GM23248 (cell line): ENCODE measurements around the gene PEAK3. TPM values are rescaled to one million over a fixed set of nuclear protein-coding genes. Genes with fewer than 3 reads are reported as not detected.

Experiments used
- DNase-seq: peaks from one replicate; pipeline ENCODE4 v3.0.0-alpha.2; 2015
- H2AFZ ChIP-seq: fragments of 200-600 bp; sonication (generic); 2 replicates; pipeline ENCODE4 v1.6.1; 2016; ENCODE audit warnings: antibody characterized with exemption
- H3F3A ChIP-seq: fragments of 200-600 bp; sonication (generic); 2 replicates; pipeline ENCODE4 v1.6.1; 2016; ENCODE audit warnings: mild to moderate bottlenecking, antibody characterized with exemption, mixed run types; ENCODE audit not compliant: insufficient read depth
- H3K27ac ChIP-seq: fragments of 200-600 bp; sonication (generic); 2 replicates; pipeline ENCODE4 v1.5.1; 2016; ENCODE audit warnings: mild to moderate bottlenecking
- H3K27me3 ChIP-seq: fragments of 200-600 bp; sonication (generic); replicated peaks from 2 replicates; pipeline ENCODE4 v1.6.1; 2016; ENCODE audit warnings: mild to moderate bottlenecking; ENCODE audit not compliant: insufficient read depth
- H3K36me3 ChIP-seq: fragments of 200-600 bp; sonication (generic); 2 replicates; pipeline ENCODE4 v1.6.1; 2016; ENCODE audit warnings: low read depth, mild to moderate bottlenecking
- H3K4me1 ChIP-seq: fragments of 200-600 bp; sonication (generic); 2 replicates; pipeline ENCODE4 v1.6.1; 2016; ENCODE audit warnings: mild to moderate bottlenecking; ENCODE audit not compliant: insufficient read depth
- H3K4me2 ChIP-seq: fragments of 200-600 bp; sonication (generic); one replicate; pipeline ENCODE4 v1.6.1; 2016; ENCODE audit warnings: mild to moderate bottlenecking; ENCODE audit not compliant: unreplicated experiment
- H3K4me3 ChIP-seq: fragments of 200-600 bp; sonication (generic); 2 replicates; pipeline ENCODE4 v1.5.1; 2016; ENCODE audit warnings: mild to moderate bottlenecking
- H3K79me2 ChIP-seq: fragments of 200-600 bp; sonication (generic); 2 replicates; pipeline ENCODE4 v1.6.1; 2016; ENCODE audit warnings: mild to moderate bottlenecking; ENCODE audit not compliant: insufficient read depth
- H3K9ac ChIP-seq: fragments of 200-600 bp; sonication (generic); 2 replicates; pipeline ENCODE4 v1.6.1; 2016; ENCODE audit warnings: mild to moderate bottlenecking
- H3K9me2 ChIP-seq: fragments of 200-600 bp; sonication (generic); 2 replicates; pipeline ENCODE4 v1.6.1; 2016; ENCODE audit warnings: mixed run types, mild to moderate bottlenecking, moderate library complexity; ENCODE audit not compliant: insufficient read depth
- H3K9me3 ChIP-seq: fragments of 200-600 bp; sonication (generic); one replicate; pipeline ENCODE4 v1.6.1; 2017; ENCODE audit warnings: low read depth
- H4K20me1 ChIP-seq: fragments of 200-600 bp; sonication (generic); 2 replicates; pipeline ENCODE4 v1.6.0; 2016; ENCODE audit not compliant: insufficient read depth
- EZH2 ChIP-seq: fragments of 200-600 bp; sonication (generic); IDR thresholded peaks from 2 replicates; pipeline ENCODE4 v1.6.1; 2018; ENCODE audit warnings: antibody characterized with exemption, mild to moderate bottlenecking; ENCODE audit not compliant: insufficient read depth, poor library complexity, severe bottlenecking
- EZH2phosphoT487 ChIP-seq: fragments of 200-600 bp; sonication (generic); IDR thresholded peaks from 2 replicates; pipeline ENCODE4 v1.6.1; 2018; ENCODE audit warnings: antibody characterized with exemption, moderate library complexity, mild to moderate bottlenecking, low read depth; ENCODE audit not compliant: insufficient read depth
- WGBS, 2 experiments: methylation state at CpG; one replicate each; pipeline ENCODE4 v1.1.6; 2015 to 2017; ENCODE audit warnings: low lambda C conversion rate in 2 of 2, low coverage in 1 of 2; ENCODE audit errors: missing lambda C conversion rate in 2 of 2; 5-methylcytosine and 5-hydroxymethylcytosine counted together
- in situ Hi-C: fragments of 300-500 bp; cut with MboI; formaldehyde crosslinking; loops from 2 replicates; pipeline ENCODE4 v1.15.0; 2020
- polyA plus RNA-seq: library from polyadenylated mRNA; unstranded; fragments of >200 nt; fragmentation: Nextera tagmentation; extraction: Ambion mirVana; gene quantifications from 2 replicates; pipeline ENCODE4 v1.2.1, GENCODE V29; 2016
- total RNA-seq: library from RNA; depleted of rRNA; stranded (reverse); fragments of >200 nt; shearing (Covaris generic); gene quantifications from 2 replicates; pipeline ENCODE4 v1.2.3, GENCODE V29; 2014

PEAK3 gene
- total and polyA plus RNA-seq, 2 experiments from 2014 or later: not detected

DNA sequence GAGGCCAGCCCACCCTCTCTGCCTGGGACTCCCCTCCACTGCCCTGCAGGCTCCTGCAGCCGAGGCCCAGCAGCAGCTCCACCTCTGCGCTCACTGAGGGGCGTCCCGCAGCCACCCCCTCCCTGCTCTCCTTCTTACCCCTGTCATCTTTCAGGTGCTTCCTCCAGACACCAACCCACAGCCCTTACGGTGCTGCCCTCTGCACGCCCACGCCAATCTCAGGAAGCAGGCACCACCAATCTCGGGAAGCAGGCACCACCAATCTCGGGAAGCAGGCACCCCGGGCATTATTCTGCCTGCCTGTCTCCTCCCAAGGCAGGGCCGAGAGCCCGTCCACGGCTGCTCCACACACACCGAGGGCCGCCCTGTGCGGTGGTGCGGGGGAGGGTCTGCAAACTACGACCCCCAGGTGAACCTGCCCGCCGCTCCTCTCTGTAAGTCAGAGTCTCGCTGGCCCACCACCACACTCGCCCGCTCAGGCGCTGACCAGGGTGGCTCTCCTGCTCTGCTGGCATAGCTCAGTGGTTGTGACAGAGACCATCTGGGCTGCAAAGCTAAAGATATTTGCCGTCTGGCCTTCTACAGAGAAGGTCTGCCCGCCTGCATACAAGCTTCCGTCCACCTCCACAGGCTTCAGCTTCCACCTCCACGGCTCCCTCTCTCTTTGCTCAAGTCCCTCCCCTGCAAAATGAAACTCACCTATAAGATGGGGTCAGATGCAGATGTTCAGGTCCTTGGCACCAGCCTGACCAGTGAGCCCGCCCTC lies 43.5 kb upstream of the PEAK3 start:
- H2AFZ ChIP-seq: no peak overlapping the region
- no peaks in the 10 kb centered on the region for H4K20me1 ChIP-seq
- no peak for TF ChIP-seq EZH2
- no peak for TF ChIP-seq EZH2phosphoT487
- no peak for DNase-seq
- H3K27ac ChIP-seq: no peak overlapping the region
- no peak overlapping the region for H3K9ac ChIP-seq
- H3K9me3 ChIP-seq: no peaks in the 10 kb centered on the region
- H3K27me3 ChIP-seq: no peaks in the 10 kb centered on the region
- in situ Hi-C loops: no loop called here
- no peak overlapping the region for H3K4me3 ChIP-seq
- H3F3A ChIP-seq: no peaks in the 10 kb centered on the region
- H3K9me2 ChIP-seq: no peaks in the 10 kb centered on the region
- H3K36me3 ChIP-seq: no peaks in the 10 kb centered on the region
- H3K4me1 ChIP-seq: peaks cover 6% of the 10 kb centered on the region; the same call in 1 of the 2 replicates
- 81 to 83% methylated on average over 27 to 29 of the region's 29 CpGs for WGBS, 2 experiments
- peaks cover 59% of the 10 kb centered on the region for H3K79me2 ChIP-seq
- no peak overlapping the region for H3K4me2 ChIP-seq

- H3K4me2 ChIP-seq: no peak overlapping the region
- H4K20me1 ChIP-seq: no peaks in the 10 kb centered on the region
- H3K9ac ChIP-seq: no peak overlapping the region
- no peak overlapping the region for H3K4me3 ChIP-seq
- no peaks in the 10 kb centered on the region for H3K9me3 ChIP-seq
- no peaks in the 10 kb centered on the region for H3K27me3 ChIP-seq
- H3K36me3 ChIP-seq: no peaks in the 10 kb centered on the region
- no peak for DNase-seq
- H3F3A ChIP-seq: no peaks in the 10 kb centered on the region
- H3K79me2 ChIP-seq: peaks cover 48% of the 10 kb centered on the region
- H3K4me1 ChIP-seq: peaks cover under 1% of the 10 kb centered on the region; the same call in 1 of the 2 replicates
- in situ Hi-C loops: no loop called here
- TF ChIP-seq EZH2phosphoT487: no peak
- no peak for TF ChIP-seq EZH2
- no peaks in the 10 kb centered on the region for H3K9me2 ChIP-seq
- WGBS, 2 experiments: 88 to 90% methylated on average over 34 of the region's 34 CpGs
- no peak overlapping the region for H3K27ac ChIP-seq
- H2AFZ ChIP-seq: no peak overlapping the region
Measured at GRCh38 chr19:2324220-2324948, 42.4 kb upstream of the PEAK3 start.

GRCh38 chr19:2323707-2324106 lies 41.7 kb upstream of the PEAK3 start:
- no peaks in the 10 kb centered on the region for H4K20me1 ChIP-seq
- H3K27me3 ChIP-seq: no peaks in the 10 kb centered on the region
- no peak overlapping the region for H3K9ac ChIP-seq
- DNase-seq: no peak
- no peak overlapping the region for H2AFZ ChIP-seq
- WGBS, 2 experiments: 88 to 91% methylated on average over 12 to 19 of the region's 19 CpGs
- no peaks in the 10 kb centered on the region for H3K9me2 ChIP-seq
- no peak overlapping the region for H3K4me2 ChIP-seq
- H3K4me1 ChIP-seq: no peaks in the 10 kb centered on the region
- no peaks in the 10 kb centered on the region for H3K36me3 ChIP-seq
- peaks cover 41% of the 10 kb centered on the region for H3K79me2 ChIP-seq
- TF ChIP-seq EZH2 (no peak), EZH2phosphoT487 (no peak)
- H3K27ac ChIP-seq: no peak overlapping the region
- H3F3A ChIP-seq: peaks cover 6% of the 10 kb centered on the region; the same call in 1 of the 2 replicates
- in situ Hi-C loops: no loop called here
- no peak overlapping the region for H3K4me3 ChIP-seq
- H3K9me3 ChIP-seq: no peaks in the 10 kb centered on the region

- 90% methylated on average over 37 to 39 of the region's 39 CpGs for WGBS, 2 experiments
- Histone ChIP-seq H3K36me3 (no peaks in the 10 kb centered on the region), H2AFZ (no peak overlapping the region), H3K27me3 (no peaks in the 10 kb centered on the region), H3K9me3 (no peaks in the 10 kb centered on the region), H3K79me2 (peaks cover 24% of the 10 kb centered on the region), H3K4me1 (no peaks in the 10 kb centered on the region), H3K9ac (no peak overlapping the region), H3K9me2 (no peaks in the 10 kb centered on the region), H3K4me3 (no peak overlapping the region), H3F3A (peaks cover 12% of the 10 kb centered on the region; the same call in 1 of the 2 replicates), H4K20me1 (no peaks in the 10 kb centered on the region), H3K4me2 (no peak overlapping the region), H3K27ac (no peak overlapping the region)
- TF ChIP-seq EZH2 (no peak), EZH2phosphoT487 (no peak)
- no peak for DNase-seq
- in situ Hi-C loops: no loop called here
Measured at GRCh38 chr19:2321565-2322283, 39.7 kb upstream of the PEAK3 start.
